Peyer's patch (tissue), 4 donors: ENCODE data around the gene KDM6A. TPM values are rescaled to one million over a fixed set of nuclear protein-coding genes. Genes with fewer than 3 reads are reported as not detected.
"Not testable (repeated sequence)": the region's sequence is repeated elsewhere in the genome, so short reads cannot be mapped to it uniquely, and the experiment has no call there.

Experiments
- DNase-seq, 3 donors: peaks; one replicate each; pipeline ENCODE4 v3.0.0-alpha.2; 2017 to 2019
- H3K27ac ChIP-seq, 4 donors: fragments of 200-600 bp; sonication (generic); one replicate each; pipeline ENCODE4 v1.5.1; 2016 to 2019
- H3K27me3 ChIP-seq, 2 donors: fragments of 200-600 bp; sonication (generic); one replicate each; pipeline ENCODE4 v1.5.1; 2019
- H3K36me3 ChIP-seq, 3 donors: fragments of 200-600 bp; sonication (generic); one replicate each; pipeline ENCODE4 v1.5.1; 2016 to 2019
- H3K4me1 ChIP-seq, 4 donors: fragments of 200-600 bp; sonication (generic); one replicate each; pipeline ENCODE4 v1.5.1; 2016 to 2019
- H3K4me3 ChIP-seq, 4 donors: fragments of 200-600 bp; sonication (generic); 1 replicate in 3 of 4; 2 replicates in 1 of 4; pipeline ENCODE4 v1.5.1; 2016 to 2019; ENCODE audit warnings: mild to moderate bottlenecking in 1 of 4
- H3K9me3 ChIP-seq, 4 donors: fragments of 200-600 bp; sonication (generic); one replicate each; pipeline ENCODE4 v1.5.1; 2016 to 2019; ENCODE audit warnings: mild to moderate bottlenecking in 1 of 4
- CTCF ChIP-seq, 6 experiments: fragments of 450-650 bp in 4 of 6; fragments of 200-600 bp in 2 of 6; sonication (generic) in 1 of 6; IDR thresholded peaks; one replicate each; pipeline ENCODE4 v1.5.1; 2017 to 2019; ENCODE audit warnings: antibody characterized with exemption in 6 of 6, mild to moderate bottlenecking in 3 of 6, moderate library complexity in 1 of 6
- POLR2A ChIP-seq, 2 donors: fragments of 450-650 bp; IDR thresholded peaks; one replicate each; pipeline ENCODE4 v1.5.1; 2017; ENCODE audit warnings: antibody characterized with exemption in 2 of 2, mild to moderate bottlenecking in 2 of 2, moderate library complexity in 2 of 2
- total RNA-seq, 4 donors: library from RNA; depleted of rRNA; stranded (reverse); fragments of >200 nt; gene quantifications; one replicate each; pipeline ENCODE4 v1.1.0, GENCODE V29; 2016

Gene KDM6A
- total RNA-seq, 4 donors from 2014 or later, result 40.4 to 83.2 (median 73.7) TPM

GRCh38 chrX:44935640-44936039 lies 62.7 kb downstream of the KDM6A start:
- H3K4me3 ChIP-seq, result no peak overlapping the region
- no peaks in the 10 kb centered on the region for H3K27me3 ChIP-seq
- H3K9me3 ChIP-seq, result no peaks in the 10 kb centered on the region
- no peak for TF ChIP-seq POLR2A (IDR thresholded peaks at IDR 0.05)
- no peak for TF ChIP-seq CTCF (IDR thresholded peaks at IDR 0.05)
- no peaks in the 10 kb centered on the region for H3K36me3 ChIP-seq
- no peak for DNase-seq
- H3K27ac ChIP-seq, result no peak overlapping the region
- H3K4me1 ChIP-seq, result no peaks in the 10 kb centered on the region

- TF ChIP-seq POLR2A (IDR thresholded peaks at IDR 0.05) (no peak), CTCF (IDR thresholded peaks at IDR 0.05) (no peak)
- no peaks in the 10 kb centered on the region for H3K36me3 ChIP-seq
- no peaks in the 10 kb centered on the region for H3K9me3 ChIP-seq
- DNase-seq, result no peak
- no peaks in the 10 kb centered on the region for H3K4me1 ChIP-seq
- H3K4me3 ChIP-seq, result no peak overlapping the region
- H3K27ac ChIP-seq, result no peak overlapping the region
- no peaks in the 10 kb centered on the region for H3K27me3 ChIP-seq
Observed at GRCh38 chrX:44937606-44938005, 64.6 kb downstream of the KDM6A start.

GRCh38 chrX:44938111-44938510 lies 65.1 kb downstream of the KDM6A start:
- H3K36me3 ChIP-seq, result no peaks in the 10 kb centered on the region
- H3K4me1 ChIP-seq, result no peaks in the 10 kb centered on the region
- no peaks in the 10 kb centered on the region for H3K27me3 ChIP-seq
- no peak for DNase-seq
- no peaks in the 10 kb centered on the region for H3K9me3 ChIP-seq
- no peak for TF ChIP-seq CTCF (IDR thresholded peaks at IDR 0.05)
- no peak for TF ChIP-seq POLR2A (IDR thresholded peaks at IDR 0.05)
- no peak overlapping the region for H3K4me3 ChIP-seq
- H3K27ac ChIP-seq, result no peak overlapping the region

- not testable (repeated sequence) for H3K4me3 ChIP-seq, H3K27ac ChIP-seq, H3K36me3 ChIP-seq, DNase-seq, H3K9me3 ChIP-seq, H3K4me1 ChIP-seq, H3K27me3 ChIP-seq
Observed at GRCh38 chrX:44940541-44940940, 67.6 kb downstream of the KDM6A start.

- Histone ChIP-seq H3K9me3 (no peaks in the 10 kb centered on the region), H3K27ac (no peak overlapping the region), H3K36me3 (no peaks in the 10 kb centered on the region), H3K4me1 (no peaks in the 10 kb centered on the region), H3K27me3 (no peaks in the 10 kb centered on the region), H3K4me3 (no peak overlapping the region)
- no peak for TF ChIP-seq POLR2A (IDR thresholded peaks at IDR 0.05)
- TF ChIP-seq CTCF (IDR thresholded peaks at IDR 0.05), result no peak
- no peak for DNase-seq
Observed at GRCh38 chrX:44943007-44943406, 70.0 kb downstream of the KDM6A start.

GRCh38 chrX:44944894-44945293 lies 71.9 kb downstream of the KDM6A start:
- Histone ChIP-seq H3K36me3 (no peaks in the 10 kb centered on the region), H3K9me3 (no peaks in the 10 kb centered on the region)

GRCh38 chrX:44945736-44946135 lies 72.7 kb downstream of the KDM6A start:
- H3K9me3 ChIP-seq, result no peaks in the 10 kb centered on the region
- DNase-seq, result no peak
- H3K36me3 ChIP-seq, result no peaks in the 10 kb centered on the region
- H3K27ac ChIP-seq, result no peak overlapping the region
- H3K4me3 ChIP-seq, result no peak overlapping the region
- TF ChIP-seq CTCF (IDR thresholded peaks at IDR 0.05) (peak in 3 of 6 experiments; percentile 29 to 54 (median 38)), POLR2A (IDR thresholded peaks at IDR 0.05) (no peak)
- H3K4me1 ChIP-seq, result no peaks in the 10 kb centered on the region
- no peaks in the 10 kb centered on the region for H3K27me3 ChIP-seq

More at GRCh38 chrX:44944894-44945293, 71.9 kb downstream of the KDM6A start:
- Histone ChIP-seq H3K4me3 (no peak overlapping the region), H3K4me1 (no peaks in the 10 kb centered on the region), H3K27ac (no peak overlapping the region), H3K27me3 (no peaks in the 10 kb centered on the region)
- no peak for TF ChIP-seq POLR2A (IDR thresholded peaks at IDR 0.05)
- DNase-seq, result no peak
